Measurements from ENCODE around the gene SPIN1. TPM values are rescaled to one million over a fixed set of nuclear protein-coding genes. Genes with fewer than 3 reads are reported as not detected.

SPIN1 gene
- total and polyA plus RNA-seq, 2 of the 8 experiments (the other 6 are each of a cell fraction or from before 2014, with no cell fraction given) = 69.9 to 139 TPM

- Histone ChIP-seq H3K27ac (ENCODE audit: low read depth, low read length) (no peak overlapping the region), H2BK120ac (replicated peaks; ENCODE audit: low read depth, low read length) (no peak overlapping the region), H3K18ac (ENCODE audit: extremely low read depth, low read length) (no peak overlapping the region; the same call in 1 of the 2 replicates), H3K23me2 (ENCODE audit: low read depth, low read length) (no peaks in the 10 kb centered on the region), H3K36me3 (ENCODE audit: control insufficient read depth in 2 of 4, insufficient read depth in 4 of 4, low read length in 3 of 4) (no peaks in the 10 kb centered on the region), H2AK5ac (ENCODE audit: low read depth, low read length) (no peak overlapping the region), H3K4ac (replicated peaks; ENCODE audit: insufficient read length, low read depth, low read length) (no peak overlapping the region), H3K23ac (ENCODE audit: insufficient read length) (no peak overlapping the region), H3K4me1 (replicated peaks in 1 of 4; ENCODE audit: control insufficient read depth in 3 of 4, insufficient read depth in 4 of 4, low read length in 3 of 4) (peaks cover 0 to 3% (median 0%) of the 10 kb centered on the region in 4 experiments; a peak in 2 of 7 replicates), H2BK5ac (ENCODE audit: low read depth, low read length) (no peak overlapping the region), H3K4me3 (ENCODE audit: extremely low read depth in 1 of 4, insufficient read depth in 2 of 4, low read depth in 3 of 4, low read length in 4 of 4) (no peak overlapping the region), H3K9ac (replicated peaks in 1 of 4; ENCODE audit: extremely low read depth in 1 of 4, low read depth in 3 of 4, low read length in 3 of 4) (no peak overlapping the region), H3K4me2 (ENCODE audit: insufficient read depth in 1 of 2, low read depth in 2 of 2, low read length in 2 of 2) (no peak overlapping the region), H3K79me1 (ENCODE audit: low read depth, low read length) (no peaks in the 10 kb centered on the region), H3K79me2 (ENCODE audit: control insufficient read depth in 1 of 2, insufficient read depth in 2 of 2, low read length in 2 of 2) (no peaks in the 10 kb centered on the region), H4K91ac (replicated peaks; ENCODE audit: insufficient read length, low read length) (no peak overlapping the region), H4K8ac (ENCODE audit: extremely low read depth, insufficient read depth, low read length) (no peak overlapping the region), H3K27me3 (replicated peaks in 1 of 4; ENCODE audit: control insufficient read depth in 3 of 4, extremely low read depth in 1 of 4, insufficient read depth in 3 of 4, low read length in 3 of 4) (no peaks in the 10 kb centered on the region), H4K20me1 (replicated peaks in 1 of 2; ENCODE audit: control insufficient read depth in 1 of 2, insufficient read depth in 2 of 2, low read length in 2 of 2) (no peaks in the 10 kb centered on the region), H2BK12ac (ENCODE audit: low read depth, low read length) (no peak overlapping the region), H3K14ac (ENCODE audit: insufficient read length) (no peak overlapping the region), H2BK15ac (ENCODE audit: low read length) (no peak overlapping the region), H4K5ac (ENCODE audit: insufficient read length, low read depth, low read length) (no peak overlapping the region), H3K9me3 (ENCODE audit: insufficient read depth in 2 of 2, low read depth in 1 of 2, low read length in 1 of 2) (peaks cover 4 to 5% of the 10 kb centered on the region in 2 experiments; a peak in 2 of 4 replicates), H2BK20ac (ENCODE audit: low read length) (no peak overlapping the region), H3K56ac (replicated peaks; ENCODE audit: insufficient read length, low read depth, low read length) (no peak overlapping the region), H2AFZ (ENCODE audit: low read length) (no peak overlapping the region)
- DNase-seq (ENCODE audit: low read depth in 1 of 2, low spot score in 2 of 2) = no peak
- 91% methylated on average over 1 of the region's 1 CpG; no CpG with 5 or more reads in 1 of the 2 experiments for WGBS, 2 experiments (ENCODE audit: extremely low coverage in 1 of 2, insufficient coverage in 1 of 2, insufficient read length in 1 of 2, insufficient replicate concordance in 2 of 2, low coverage in 1 of 2, low lambda C conversion rate in 2 of 2, missing lambda C conversion rate in 1 of 2)
- no peak for FAIRE-seq
- ChIA-PET POLR2A (ENCODE audit: partially characterized antibody) (interaction anchor here (1.3 to 1.6 kb wide), 2 partner anchors 9 to 24 kb away, joined by 3 to 6 read pairs; partner anchors contain the start of gene SPIN1), CTCF (ENCODE audit: partially characterized antibody) (interaction anchor here (1.4 to 1.9 kb wide), 2 partner anchors 9 to 16 kb away, joined by 3 to 4 read pairs; no protein-coding TSS in a partner anchor)
- TF ChIP-seq JUND (IDR thresholded peaks at IDR 0.05; ENCODE audit: low read length) (no peak), POLR2AphosphoS5 (IDR thresholded peaks at IDR 0.05; ENCODE audit: low read depth, low read length) (no peak), JUN (IDR thresholded peaks at IDR 0.05; ENCODE audit: low read depth, low read length) (no peak), FOSL1 (IDR thresholded peaks at IDR 0.05; ENCODE audit: insufficient read depth, low read depth, low read length) (no peak), TBP (IDR thresholded peaks at IDR 0.05; ENCODE audit: low read depth, low read length) (no peak), EGR1 (IDR thresholded peaks at IDR 0.05; ENCODE audit: borderline replicate concordance, low read depth, low read length) (no peak), EP300 (IDR thresholded peaks at IDR 0.05; ENCODE audit: borderline replicate concordance in 1 of 2, low read depth in 2 of 2, low read length in 2 of 2) (no peak), SRF (IDR thresholded peaks at IDR 0.05; ENCODE audit: low read depth, low read length) (no peak), ASH2L (IDR thresholded peaks at IDR 0.05; ENCODE audit: low read length) (no peak), SAP30 (IDR thresholded peaks at IDR 0.05; ENCODE audit: insufficient read depth, insufficient replicate concordance, low read length) (no peak), NANOG (IDR thresholded peaks at IDR 0.05; ENCODE audit: insufficient read depth, low read depth, low read length, poor library complexity, severe bottlenecking) (no peak), HDAC6 (IDR thresholded peaks at IDR 0.05; ENCODE audit: low read depth, low read length) (no peak)
- TF ChIP-seq, protein P1, sequence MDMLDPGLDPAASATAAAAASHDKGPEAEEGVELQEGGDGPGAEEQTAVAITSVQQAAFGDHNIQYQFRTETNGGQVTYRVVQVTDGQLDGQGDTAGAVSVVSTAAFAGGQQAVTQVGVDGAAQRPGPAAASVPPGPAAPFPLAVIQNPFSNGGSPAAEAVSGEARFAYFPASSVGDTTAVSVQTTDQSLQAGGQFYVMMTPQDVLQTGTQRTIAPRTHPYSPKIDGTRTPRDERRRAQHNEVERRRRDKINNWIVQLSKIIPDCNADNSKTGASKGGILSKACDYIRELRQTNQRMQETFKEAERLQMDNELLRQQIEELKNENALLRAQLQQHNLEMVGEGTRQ (IDR thresholded peaks at IDR 0.05; ENCODE audit: low read length) = no peak
These were observed 24.6 kb upstream of the SPIN1 start for GRCh38 chr9:88363661-88364060.
